Mammary epithelial cell (primary cell): Measurements from ENCODE around the gene KCTD7.

Experiments used
- EZH2 ChIP-seq: IDR thresholded peaks from 2 replicates; pipeline ENCODE4 v1.6.1; 2012; ENCODE audit warnings: low read length, inconsistent platforms, borderline replicate concordance
- TF ChIP-seq, protein P1 (sequence below), 2 donors: IDR thresholded peaks in 1 of 2; conservative IDR thresholded peaks in 1 of 2; 2 replicates each; pipeline ENCODE4 v1.5.1; 2011 to 2012; ENCODE audit warnings: inconsistent platforms in 2 of 2, low read length in 2 of 2, mild to moderate bottlenecking in 2 of 2, control low read depth in 1 of 2, low read depth in 1 of 2; ENCODE audit not compliant: insufficient read depth in 1 of 2; ENCODE audit errors: extremely low read depth in 1 of 2

DNA sequence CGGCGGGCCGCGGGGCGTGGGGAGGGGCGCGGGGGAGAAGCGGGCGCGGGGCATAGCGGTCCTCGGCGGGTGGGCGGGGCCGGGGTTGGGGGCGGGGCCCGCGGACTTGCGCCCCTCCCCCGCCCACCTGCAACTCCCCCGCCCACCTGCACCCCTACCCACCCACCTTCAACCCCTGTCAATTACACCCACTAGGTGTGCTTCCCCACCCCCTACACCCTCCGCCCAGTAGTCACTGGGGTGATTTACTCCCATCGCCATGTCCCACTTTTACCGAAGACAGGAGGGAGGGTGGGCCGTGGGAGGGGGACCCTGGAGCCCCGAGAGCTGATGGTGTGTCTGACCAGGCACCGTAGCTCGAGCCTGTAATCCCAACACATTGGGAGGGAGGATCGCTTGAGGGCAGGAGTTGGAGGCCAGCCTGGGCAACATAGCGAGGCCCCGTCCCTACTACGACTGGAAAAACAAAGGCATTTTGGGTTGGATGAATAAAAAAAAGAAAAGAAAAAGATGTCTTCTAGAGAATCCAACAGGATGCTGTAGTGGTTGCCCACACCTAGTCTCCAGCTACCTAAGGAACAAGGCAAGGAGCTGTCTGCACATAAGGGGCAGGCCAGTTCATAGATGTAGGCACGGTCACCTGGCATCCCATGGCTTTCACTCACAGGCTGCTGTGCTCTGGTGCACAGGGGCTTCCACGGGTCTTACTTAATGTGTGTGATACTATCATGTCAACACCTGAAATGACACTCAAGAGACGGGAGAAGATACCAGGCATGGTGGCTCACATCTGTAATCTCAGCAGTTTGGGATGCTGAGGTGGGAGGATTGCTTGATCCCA is 761 bp downstream of the KCTD7 start:
- TF ChIP-seq, protein P1, sequence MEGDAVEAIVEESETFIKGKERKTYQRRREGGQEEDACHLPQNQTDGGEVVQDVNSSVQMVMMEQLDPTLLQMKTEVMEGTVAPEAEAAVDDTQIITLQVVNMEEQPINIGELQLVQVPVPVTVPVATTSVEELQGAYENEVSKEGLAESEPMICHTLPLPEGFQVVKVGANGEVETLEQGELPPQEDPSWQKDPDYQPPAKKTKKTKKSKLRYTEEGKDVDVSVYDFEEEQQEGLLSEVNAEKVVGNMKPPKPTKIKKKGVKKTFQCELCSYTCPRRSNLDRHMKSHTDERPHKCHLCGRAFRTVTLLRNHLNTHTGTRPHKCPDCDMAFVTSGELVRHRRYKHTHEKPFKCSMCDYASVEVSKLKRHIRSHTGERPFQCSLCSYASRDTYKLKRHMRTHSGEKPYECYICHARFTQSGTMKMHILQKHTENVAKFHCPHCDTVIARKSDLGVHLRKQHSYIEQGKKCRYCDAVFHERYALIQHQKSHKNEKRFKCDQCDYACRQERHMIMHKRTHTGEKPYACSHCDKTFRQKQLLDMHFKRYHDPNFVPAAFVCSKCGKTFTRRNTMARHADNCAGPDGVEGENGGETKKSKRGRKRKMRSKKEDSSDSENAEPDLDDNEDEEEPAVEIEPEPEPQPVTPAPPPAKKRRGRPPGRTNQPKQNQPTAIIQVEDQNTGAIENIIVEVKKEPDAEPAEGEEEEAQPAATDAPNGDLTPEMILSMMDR (conservative IDR thresholded peaks at IDR 0.05 in 1 of 2, IDR thresholded peaks at IDR 0.05 in 1 of 2; ENCODE audit: extremely low read depth in 1 of 2, insufficient read depth in 1 of 2, low read depth in 1 of 2, low read length in 2 of 2) = no peak
- no peak for TF ChIP-seq EZH2
